ENCODE results near the gene PPP3CA.

PPP3CA gene

DNA sequence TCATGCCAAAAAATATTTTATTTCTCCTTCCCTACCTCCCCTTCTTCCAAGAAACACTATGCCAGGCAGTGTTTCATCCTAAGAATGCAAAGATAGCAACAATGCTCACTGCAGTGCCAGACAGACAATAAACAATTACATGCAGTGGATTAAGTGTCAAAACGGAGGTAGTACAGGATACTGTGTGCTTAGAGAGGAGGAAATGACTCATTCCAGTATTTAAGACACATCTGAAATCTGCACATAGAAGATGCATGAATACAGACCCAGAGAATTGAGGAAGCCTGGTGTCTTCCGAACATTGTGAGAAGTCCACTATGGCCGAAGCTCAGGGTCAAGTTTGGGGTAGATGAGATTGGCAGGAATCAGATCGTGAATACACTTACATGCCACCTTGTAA, 326.4 kb downstream of the PPP3CA start:
- DNase-seq (ENCODE audit: low read depth): peak; percentile 73
- no peak for TF ChIP-seq CTCF (IDR thresholded peaks at IDR 0.05; ENCODE audit: insufficient read depth, low read depth, low read length, missing control alignments)
- H3K4me3 ChIP-seq (ENCODE audit: low read length): no peak overlapping the region

GRCh38 chr4:101019941-101020401, 327.4 kb downstream of the PPP3CA start:
- peak; percentile 74 for DNase-seq (ENCODE audit: low read depth)
- no peak for TF ChIP-seq CTCF (IDR thresholded peaks at IDR 0.05; ENCODE audit: insufficient read depth, low read depth, low read length, missing control alignments)

DNA sequence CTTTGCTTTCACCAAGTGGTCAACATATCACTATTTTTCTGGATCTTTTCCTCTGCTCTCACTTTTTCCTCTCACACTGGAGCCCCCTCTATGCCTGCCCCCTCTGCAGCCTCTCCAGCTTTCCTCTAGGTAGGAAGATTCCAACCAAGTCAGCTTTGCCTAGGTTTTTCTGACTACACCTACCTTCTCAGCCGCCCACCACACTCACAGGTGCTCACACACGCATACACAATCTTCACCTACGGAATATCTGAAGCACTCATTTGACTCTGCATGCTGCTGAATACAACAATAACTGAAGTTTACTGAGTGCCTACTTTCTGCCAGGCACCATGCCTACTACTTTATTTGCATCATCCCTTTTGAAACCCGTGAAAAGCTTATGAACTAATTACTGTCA, 328.0 kb downstream of the PPP3CA start:
- TF ChIP-seq CTCF (IDR thresholded peaks at IDR 0.05; ENCODE audit: insufficient read depth, low read depth, low read length, missing control alignments): no peak
- H3K4me3 ChIP-seq (ENCODE audit: low read length): no peak overlapping the region
- DNase-seq (ENCODE audit: low read depth): no peak

More at GRCh38 chr4:101019941-101020401, 327.4 kb downstream of the PPP3CA start:
- H3K4me3 ChIP-seq (ENCODE audit: low read length): no peak overlapping the region

- H3K4me3 ChIP-seq (ENCODE audit: low read length): no peak overlapping the region
- DNase-seq (ENCODE audit: low read depth): no peak
- TF ChIP-seq CTCF (IDR thresholded peaks at IDR 0.05; ENCODE audit: insufficient read depth, low read depth, low read length, missing control alignments): no peak
Measured at GRCh38 chr4:101018836-101019235, 328.5 kb downstream of the PPP3CA start.

DNA sequence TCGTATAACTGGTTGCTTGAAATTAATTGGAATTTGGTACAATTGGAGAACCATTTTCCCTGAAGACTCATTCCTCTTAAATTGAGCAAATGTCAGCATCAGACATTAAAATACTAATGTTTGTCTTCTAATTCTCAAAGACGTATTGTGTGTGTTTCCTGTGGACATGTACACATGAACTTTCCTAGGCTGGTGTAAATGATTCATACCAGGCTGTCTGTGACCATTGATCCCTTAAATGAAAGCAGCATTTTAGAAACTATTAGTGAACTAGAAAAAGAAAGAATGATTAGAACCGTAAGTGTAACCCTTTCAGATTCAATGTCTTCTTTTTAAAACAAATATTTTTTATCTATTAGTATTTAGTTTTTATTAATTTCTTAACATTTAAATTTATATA, 332.9 kb downstream of the PPP3CA start:
- TF ChIP-seq CTCF (IDR thresholded peaks at IDR 0.05; ENCODE audit: insufficient read depth, low read depth, low read length, missing control alignments): no peak
- no peak for DNase-seq (ENCODE audit: low read depth)
- H3K4me3 ChIP-seq (ENCODE audit: low read length): no peak overlapping the region

DNA sequence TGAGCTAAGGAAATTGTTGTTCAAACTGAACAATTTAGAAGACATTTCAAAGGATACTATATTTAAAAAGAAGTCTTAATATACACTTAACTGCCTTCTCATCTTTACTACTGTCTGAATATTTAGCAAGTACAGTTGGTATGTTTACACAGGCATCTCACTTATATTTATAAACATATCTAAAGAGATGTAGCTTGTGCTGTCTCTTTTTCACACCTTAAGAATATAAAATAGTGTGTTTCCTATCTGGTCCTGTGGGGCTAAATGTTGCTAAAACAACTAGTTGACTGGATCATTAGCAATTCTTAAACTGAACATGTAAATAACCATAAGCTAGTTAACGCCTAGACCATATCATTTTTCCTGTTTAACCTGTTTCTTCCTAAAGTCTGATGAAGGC, 336.3 kb downstream of the PPP3CA start:
- no peak overlapping the region for H3K4me3 ChIP-seq (ENCODE audit: low read length)
- no peak for TF ChIP-seq CTCF (IDR thresholded peaks at IDR 0.05; ENCODE audit: insufficient read depth, low read depth, low read length, missing control alignments)
- peak; percentile 40 for DNase-seq (ENCODE audit: low read depth)

DNA sequence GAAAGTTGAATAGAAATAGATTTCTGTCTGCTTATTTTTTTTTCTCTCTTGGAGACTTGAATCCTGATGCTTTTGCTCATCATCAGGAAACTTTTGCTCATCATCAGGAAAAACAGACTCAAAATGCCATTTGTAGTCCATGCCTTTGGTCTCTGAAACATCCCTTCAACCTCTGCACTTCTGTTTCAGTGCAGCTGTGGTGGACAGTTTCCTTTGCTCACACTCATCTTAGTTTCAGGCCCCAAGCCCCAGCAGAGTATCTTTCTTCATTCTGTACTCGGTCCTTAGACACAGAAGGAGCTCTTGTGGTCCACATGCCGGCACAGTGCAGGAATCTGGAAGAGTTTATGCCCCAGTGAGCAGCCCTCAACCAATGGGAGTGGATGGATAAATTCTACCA, 337.9 kb downstream of the PPP3CA start:
- no peak for DNase-seq (ENCODE audit: low read depth)
- TF ChIP-seq CTCF (IDR thresholded peaks at IDR 0.05; ENCODE audit: insufficient read depth, low read depth, low read length, missing control alignments): no peak

More for the DNA sequence above, 337.9 kb downstream of the PPP3CA start:
- no peak overlapping the region for H3K4me3 ChIP-seq (ENCODE audit: low read length)

Data from epithelial cell of esophagus (primary cell).